ENCODE results near the gene TRANK1.
A peak's percentile ranks its signal among the peaks of the same experiment; 100 is the strongest.

Gene TRANK1

GRCh38 chr3:36843065-36844051 is 101.5 kb downstream of the TRANK1 start:
- Histone ChIP-seq H3K14ac (ENCODE audit: low read length in 2 of 2) (no peak overlapping the region), H2BK15ac (ENCODE audit: low read depth, poor library complexity, severe bottlenecking) (no peak overlapping the region), H3K18ac (ENCODE audit: low read depth in 1 of 2, low read length in 2 of 2) (no peak overlapping the region), H3K23ac (ENCODE audit: low read length in 2 of 2) (no peak overlapping the region), H3K9me3 (ENCODE audit: control insufficient read depth, low read length) (peaks cover 14% of the 10 kb centered on the region), H2BK5ac (ENCODE audit: low read depth, low read length, poor library complexity, severe bottlenecking) (no peak overlapping the region), H3K4me1 (ENCODE audit: control insufficient read depth, insufficient read depth, low read depth, low read length) (no peaks in the 10 kb centered on the region), H2BK12ac (ENCODE audit: low read length in 2 of 2) (no peak overlapping the region), H3K4ac (ENCODE audit: low read depth in 1 of 2, low read length in 2 of 2) (no peak overlapping the region), H3K27ac (ENCODE audit: low read length, poor library complexity, severe bottlenecking) (no peak overlapping the region), H2BK120ac (ENCODE audit: low read depth, low read length) (no peak overlapping the region), H3K4me2 (ENCODE audit: low read length, poor library complexity, severe bottlenecking) (no peak overlapping the region), H2AK5ac (ENCODE audit: low read length, severe bottlenecking) (no peak overlapping the region), H3K79me1 (replicated peaks; ENCODE audit: low read length, poor library complexity, severe bottlenecking) (no peaks in the 10 kb centered on the region), H4K91ac (ENCODE audit: low read length) (no peak overlapping the region), H4K8ac (ENCODE audit: low read length) (no peak overlapping the region), H3K27me3 (ENCODE audit: control insufficient read depth in 1 of 2, insufficient read depth in 1 of 2, low read length in 2 of 2) (no peaks in the 10 kb centered on the region), H3K9ac (ENCODE audit: low read length) (no peak overlapping the region), H2AFZ (ENCODE audit: low read depth, low read length) (no peak overlapping the region), H3K36me3 (ENCODE audit: control insufficient read depth in 1 of 2, insufficient read depth in 2 of 2, low read depth in 1 of 2, low read length in 2 of 2) (peaks cover 11 to 82% of the 10 kb centered on the region in 2 experiments), H3K4me3 (ENCODE audit: insufficient read depth in 1 of 2, low read depth in 1 of 2, low read length in 2 of 2) (no peak overlapping the region)
- peak; percentile 34 for DNase-seq
- 36% methylated on average over 4 of the region's 4 CpGs for WGBS

DNA sequence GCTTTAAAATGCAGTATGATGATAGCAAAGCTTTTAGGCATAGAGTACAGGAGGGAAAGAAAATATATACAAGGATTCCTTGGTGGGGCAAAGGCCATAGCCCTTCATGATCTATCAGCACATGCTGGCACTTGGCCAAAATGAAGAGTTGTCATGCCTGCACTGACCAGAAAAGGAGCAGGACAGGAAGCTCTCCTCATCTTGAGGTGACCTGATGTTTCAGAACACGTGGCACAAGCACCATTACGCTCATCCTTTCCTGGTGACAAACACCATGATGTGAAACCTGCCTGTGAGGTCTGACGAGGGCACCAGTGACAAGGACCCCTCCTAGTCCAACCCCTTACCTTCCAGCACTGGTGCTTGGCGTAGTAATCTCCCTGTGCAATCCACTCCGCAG is 102.6 kb downstream of the TRANK1 start:
- H2BK15ac ChIP-seq (ENCODE audit: low read depth, poor library complexity, severe bottlenecking), result no peak overlapping the region
- no peak overlapping the region for H3K23ac ChIP-seq (ENCODE audit: low read length in 2 of 2)
- no peak overlapping the region for H3K4ac ChIP-seq (ENCODE audit: low read depth in 1 of 2, low read length in 2 of 2)
- 87% methylated on average over 5 of the region's 5 CpGs for WGBS
- no peak overlapping the region for H3K14ac ChIP-seq (ENCODE audit: low read length in 2 of 2)
- H3K9me3 ChIP-seq (ENCODE audit: control insufficient read depth, low read length), result peaks cover 14% of the 10 kb centered on the region
- H2BK12ac ChIP-seq (ENCODE audit: low read length in 2 of 2), result no peak overlapping the region
- no peak overlapping the region for H2AFZ ChIP-seq (ENCODE audit: low read depth, low read length)
- no peak overlapping the region for H2BK120ac ChIP-seq (ENCODE audit: low read depth, low read length)
- no peak for DNase-seq
- H3K4me3 ChIP-seq (ENCODE audit: insufficient read depth in 1 of 2, low read depth in 1 of 2, low read length in 2 of 2), result no peak overlapping the region
- H3K36me3 ChIP-seq (ENCODE audit: control insufficient read depth in 1 of 2, insufficient read depth in 2 of 2, low read depth in 1 of 2, low read length in 2 of 2), result peaks cover 11 to 87% of the 10 kb centered on the region in 2 experiments
- H3K18ac ChIP-seq (ENCODE audit: low read depth in 1 of 2, low read length in 2 of 2), result no peak overlapping the region
- H3K4me1 ChIP-seq (ENCODE audit: control insufficient read depth, insufficient read depth, low read depth, low read length), result no peaks in the 10 kb centered on the region
- H3K27me3 ChIP-seq (ENCODE audit: control insufficient read depth in 1 of 2, insufficient read depth in 1 of 2, low read length in 2 of 2), result no peaks in the 10 kb centered on the region
- no peak overlapping the region for H4K8ac ChIP-seq (ENCODE audit: low read length)
- H3K9ac ChIP-seq (ENCODE audit: low read length), result no peak overlapping the region
- H4K91ac ChIP-seq (ENCODE audit: low read length), result no peak overlapping the region
- H3K79me1 ChIP-seq (replicated peaks; ENCODE audit: low read length, poor library complexity, severe bottlenecking), result no peaks in the 10 kb centered on the region
- H3K27ac ChIP-seq (ENCODE audit: low read length, poor library complexity, severe bottlenecking), result no peak overlapping the region
- H3K4me2 ChIP-seq (ENCODE audit: low read length, poor library complexity, severe bottlenecking), result no peak overlapping the region
- no peak overlapping the region for H2AK5ac ChIP-seq (ENCODE audit: low read length, severe bottlenecking)
- no peak overlapping the region for H2BK5ac ChIP-seq (ENCODE audit: low read depth, low read length, poor library complexity, severe bottlenecking)

- no peak overlapping the region for H3K4ac ChIP-seq (ENCODE audit: low read depth in 1 of 2, low read length in 2 of 2)
- H3K36me3 ChIP-seq (ENCODE audit: control insufficient read depth in 1 of 2, insufficient read depth in 2 of 2, low read depth in 1 of 2, low read length in 2 of 2), result peaks cover 11 to 85% of the 10 kb centered on the region in 2 experiments
- H2AFZ ChIP-seq (ENCODE audit: low read depth, low read length), result no peak overlapping the region
- no peak overlapping the region for H2BK15ac ChIP-seq (ENCODE audit: low read depth, poor library complexity, severe bottlenecking)
- no peak overlapping the region for H3K14ac ChIP-seq (ENCODE audit: low read length in 2 of 2)
- no peak overlapping the region for H3K23ac ChIP-seq (ENCODE audit: low read length in 2 of 2)
- no peak overlapping the region for H3K27ac ChIP-seq (ENCODE audit: low read length, poor library complexity, severe bottlenecking)
- no peaks in the 10 kb centered on the region for H3K79me1 ChIP-seq (replicated peaks; ENCODE audit: low read length, poor library complexity, severe bottlenecking)
- H3K27me3 ChIP-seq (ENCODE audit: control insufficient read depth in 1 of 2, insufficient read depth in 1 of 2, low read length in 2 of 2), result no peaks in the 10 kb centered on the region
- no peak overlapping the region for H2BK120ac ChIP-seq (ENCODE audit: low read depth, low read length)
- DNase-seq, result no peak
- H2BK5ac ChIP-seq (ENCODE audit: low read depth, low read length, poor library complexity, severe bottlenecking), result no peak overlapping the region
- peaks cover 2% of the 10 kb centered on the region for H3K4me1 ChIP-seq (ENCODE audit: control insufficient read depth, insufficient read depth, low read depth, low read length)
- H3K18ac ChIP-seq (ENCODE audit: low read depth in 1 of 2, low read length in 2 of 2), result no peak overlapping the region
- peaks cover 14% of the 10 kb centered on the region for H3K9me3 ChIP-seq (ENCODE audit: control insufficient read depth, low read length)
- H4K8ac ChIP-seq (ENCODE audit: low read length), result no peak overlapping the region
- H2BK12ac ChIP-seq (ENCODE audit: low read length in 2 of 2), result no peak overlapping the region
- H2AK5ac ChIP-seq (ENCODE audit: low read length, severe bottlenecking), result no peak overlapping the region
- no peak overlapping the region for H3K4me2 ChIP-seq (ENCODE audit: low read length, poor library complexity, severe bottlenecking)
- no peak overlapping the region for H3K4me3 ChIP-seq (ENCODE audit: insufficient read depth in 1 of 2, low read depth in 1 of 2, low read length in 2 of 2)
- H3K9ac ChIP-seq (ENCODE audit: low read length), result no peak overlapping the region
- no peak overlapping the region for H4K91ac ChIP-seq (ENCODE audit: low read length)
- 89% methylated on average over 4 of the region's 5 CpGs for WGBS
Observed at GRCh38 chr3:36840453-36840921, 104.4 kb downstream of the TRANK1 start.

- Histone ChIP-seq H2BK15ac (ENCODE audit: low read depth, poor library complexity, severe bottlenecking) (no peak overlapping the region), H3K36me3 (ENCODE audit: control insufficient read depth in 1 of 2, insufficient read depth in 2 of 2, low read depth in 1 of 2, low read length in 2 of 2) (peaks cover 14 to 82% of the 10 kb centered on the region in 2 experiments), H3K4me2 (ENCODE audit: low read length, poor library complexity, severe bottlenecking) (no peak overlapping the region), H3K9me3 (ENCODE audit: control insufficient read depth, low read length) (peaks cover 9% of the 10 kb centered on the region), H2BK120ac (ENCODE audit: low read depth, low read length) (no peak overlapping the region), H2BK12ac (ENCODE audit: low read length in 2 of 2) (no peak overlapping the region), H3K4me1 (ENCODE audit: control insufficient read depth, insufficient read depth, low read depth, low read length) (peaks cover 2% of the 10 kb centered on the region), H3K79me1 (replicated peaks; ENCODE audit: low read length, poor library complexity, severe bottlenecking) (no peaks in the 10 kb centered on the region), H4K8ac (ENCODE audit: low read length) (no peak overlapping the region), H3K14ac (ENCODE audit: low read length in 2 of 2) (no peak overlapping the region), H3K23ac (ENCODE audit: low read length in 2 of 2) (no peak overlapping the region), H2AK5ac (ENCODE audit: low read length, severe bottlenecking) (no peak overlapping the region), H3K27me3 (ENCODE audit: control insufficient read depth in 1 of 2, insufficient read depth in 1 of 2, low read length in 2 of 2) (no peaks in the 10 kb centered on the region), H3K18ac (ENCODE audit: low read depth in 1 of 2, low read length in 2 of 2) (no peak overlapping the region), H2AFZ (ENCODE audit: low read depth, low read length) (no peak overlapping the region), H2BK5ac (ENCODE audit: low read depth, low read length, poor library complexity, severe bottlenecking) (no peak overlapping the region), H3K4ac (ENCODE audit: low read depth in 1 of 2, low read length in 2 of 2) (no peak overlapping the region), H3K27ac (ENCODE audit: low read length, poor library complexity, severe bottlenecking) (no peak overlapping the region), H3K9ac (ENCODE audit: low read length) (no peak overlapping the region), H3K4me3 (ENCODE audit: insufficient read depth in 1 of 2, low read depth in 1 of 2, low read length in 2 of 2) (no peak overlapping the region), H4K91ac (ENCODE audit: low read length) (no peak overlapping the region)
- DNase-seq, result no peak
- WGBS, result 47% methylated on average over 3 of the region's 3 CpGs
Observed at GRCh38 chr3:36837089-36837488, 107.8 kb downstream of the TRANK1 start.
